AG04449 (cell line): ENCODE results near the gene CALML5.

Experiments
- CTCF ChIA-PET: fragments of 350-600 bp; formaldehyde crosslinking; extraction: SDS; loops from one replicate; lab custom pipeline; 2021; ENCODE audit warnings: antibody characterized with exemption; lab: Yijun Ruan, JAX
- POLR2A ChIA-PET: fragments of 400-600, 350-600 bp; formaldehyde crosslinking; extraction: SDS; loops from one replicate; lab custom pipeline; 2020; ENCODE audit warnings: antibody characterized with exemption, inconsistent platforms; lab: Yijun Ruan, JAX
- DNase-seq: peaks from one replicate; pipeline ENCODE4 v3.0.0-alpha.2; 2010; ENCODE audit warnings: low read depth, low spot score
- H3K4me3 ChIP-seq: 2 replicates; pipeline ENCODE4 v1.5.1; 2011; ENCODE audit warnings: low read depth, mild to moderate bottlenecking, control low read depth, low read length
- CTCF ChIP-seq: IDR thresholded peaks from one replicate; pipeline ENCODE4 v1.5.1; 2011; ENCODE audit warnings: mild to moderate bottlenecking, moderate library complexity, low read length, control low read depth, inconsistent platforms; ENCODE audit not compliant: insufficient read depth; ENCODE audit errors: missing control alignments

Gene CALML5

DNA sequence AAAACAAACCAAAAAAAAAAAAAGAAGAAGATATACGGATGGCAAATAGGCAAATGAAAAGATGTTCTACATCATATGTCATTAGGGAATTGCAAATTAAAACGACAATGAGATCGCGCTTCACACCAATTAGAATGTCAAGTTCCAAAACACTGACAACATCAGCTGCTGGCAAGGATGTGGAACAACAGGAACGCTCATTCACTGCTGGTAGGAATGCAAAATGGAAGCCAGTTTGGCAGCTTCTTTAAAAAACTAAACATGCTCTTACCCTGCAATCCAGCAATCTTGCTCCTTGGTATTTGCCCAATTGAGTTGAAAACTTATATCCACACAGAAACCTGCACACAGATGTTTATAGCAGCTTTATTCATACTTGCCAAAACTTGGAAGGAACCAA is 34.8 kb downstream of the CALML5 start:
- no peak for DNase-seq
- POLR2A ChIA-PET: interaction anchor here (1.9 kb wide), 1 partner anchor 18 kb away, joined by 6 read pairs; no protein-coding TSS in a partner anchor

DNA sequence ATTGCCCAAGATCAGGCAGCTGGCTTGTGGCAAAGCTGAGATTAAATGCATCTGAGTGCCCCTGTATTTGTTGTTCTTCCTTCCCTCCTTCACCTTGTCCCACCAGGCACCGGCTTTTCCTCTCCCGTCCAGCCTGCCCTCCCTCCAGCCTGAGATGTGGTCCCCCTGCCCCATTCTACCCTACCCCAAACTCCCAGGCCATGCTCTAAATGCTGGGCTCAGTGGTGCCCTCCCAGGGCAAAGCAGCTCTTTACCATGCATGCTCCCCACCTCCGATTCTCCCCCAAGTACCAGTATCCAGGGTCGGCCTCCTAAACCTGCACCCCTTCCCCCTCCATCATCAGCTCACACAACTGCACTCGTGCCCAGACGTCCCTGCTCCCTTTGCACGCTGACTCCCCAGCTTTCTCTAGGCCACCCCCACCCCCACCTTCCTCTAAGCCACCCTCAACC is 36.5 kb downstream of the CALML5 start:
- no peak for DNase-seq
- POLR2A ChIA-PET: interaction anchor here (0.6 to 1.9 kb wide), 2 partner anchors 9 to 16 kb away, joined by 3 to 6 read pairs; no protein-coding TSS in a partner anchor
- CTCF ChIA-PET: interaction anchor here (0.7 to 5.5 kb wide), 6 partner anchors 9 to 166 kb away, joined by 3 to 43 read pairs (median 16); no protein-coding TSS in a partner anchor
- no peak overlapping the region for H3K4me3 ChIP-seq
- TF ChIP-seq CTCF: no peak

More for the DNA sequence above, 34.8 kb downstream of the CALML5 start:
- CTCF ChIA-PET: interaction anchor here (0.7 to 5.5 kb wide), 5 partner anchors 11 to 164 kb away, joined by 3 to 43 read pairs (median 23); no protein-coding TSS in a partner anchor
- H3K4me3 ChIP-seq: no peak overlapping the region
- no peak for TF ChIP-seq CTCF

GRCh38 chr10:5461914-5462840 is 37.2 kb downstream of the CALML5 start:
- CTCF ChIA-PET: interaction anchor here (0.7 to 5.5 kb wide), 7 partner anchors 9 to 646 kb away, joined by 3 to 43 read pairs (median 9); no protein-coding TSS in a partner anchor
- no peak for DNase-seq
- POLR2A ChIA-PET: interaction anchor here (0.6 to 1.1 kb wide), 3 partner anchors 8 to 76 kb away, joined by 3 read pairs; no protein-coding TSS in a partner anchor
- H3K4me3 ChIP-seq: no peak overlapping the region
- TF ChIP-seq CTCF: no peak

GRCh38 chr10:5461203-5461588 is 38.2 kb downstream of the CALML5 start:
- ChIA-PET CTCF (interaction anchor here (0.6 to 5.5 kb wide), 7 partner anchors 8 to 645 kb away, joined by 3 to 43 read pairs (median 9); no protein-coding TSS in a partner anchor), POLR2A (interaction anchor here (1.1 kb wide), 1 partner anchor 28 kb away, joined by 3 read pairs; no protein-coding TSS in a partner anchor)
- H3K4me3 ChIP-seq: no peak overlapping the region
- no peak for TF ChIP-seq CTCF
- DNase-seq: no peak

GRCh38 chr10:5460468-5461202 is 38.7 kb downstream of the CALML5 start:
- ChIA-PET POLR2A (interaction anchor here (1.0 kb wide), 1 partner anchor 162 kb away, joined by 4 read pairs; no protein-coding TSS in a partner anchor), CTCF (interaction anchor here (0.6 to 5.5 kb wide), 7 partner anchors 7 to 644 kb away, joined by 3 to 43 read pairs (median 9); no protein-coding TSS in a partner anchor)
- no peak for DNase-seq
- TF ChIP-seq CTCF: no peak
- H3K4me3 ChIP-seq: no peak overlapping the region
